Endothelial cell of umbilical vein (primary cell): ENCODE measurements around the gene NTN4. TPM values are rescaled to one million over a fixed set of nuclear protein-coding genes. Genes with fewer than 3 reads are reported as not detected.

Experiments used
- BruUV-seq: library from RNA; stranded (reverse); fragments of 400-500 nt; replicated peaks from 2 replicates; lab custom pipeline; 2021; lab: Mats Ljungman, UMichigan
- CTCF ChIA-PET: fragments of 300-600, 350-600 bp; sonication (Branson Sonifier 250); formaldehyde crosslinking; loops from one replicate; lab custom pipeline; 2021; ENCODE audit warnings: antibody characterized with exemption, inconsistent platforms; lab: Charles Lee
- POLR2A ChIA-PET: fragments of 300-600, 350-600 bp; sonication (Branson Sonifier 250); formaldehyde crosslinking; loops from one replicate; lab custom pipeline; 2021; ENCODE audit warnings: antibody characterized with exemption, inconsistent platforms; lab: Charles Lee
- DNase-seq: peaks from one replicate; pipeline ENCODE4 v3.0.0-alpha.2; 2011; ENCODE audit warnings: low read depth, low spot score
- FAIRE-seq: peaks from 2 replicates; lab custom pipeline; 2011; peaks lifted over from hg19 to GRCh38; lab: Jason Lieb, UNC
- H2AFZ ChIP-seq: 2 replicates; pipeline ENCODE4 v1.6.0; 2012; ENCODE audit warnings: low read depth, low read length, control low read depth, inconsistent platforms
- H3K27ac ChIP-seq: 2 replicates; pipeline ENCODE4 v1.5.1; 2011; ENCODE audit warnings: low read depth, mild to moderate bottlenecking, control low read depth, low read length, moderate library complexity; ENCODE audit not compliant: insufficient read depth
- H3K27me3 ChIP-seq, 2 experiments: 2 replicates each; pipeline versions ENCODE4 v1.6.0 to v1.6.1; 2011; ENCODE audit warnings: low read length in 2 of 2, mixed read lengths in 1 of 2; ENCODE audit not compliant: control insufficient read depth in 2 of 2, insufficient read depth in 2 of 2
- H3K36me3 ChIP-seq, 2 experiments: 2 replicates in 1 of 2; 3 replicates in 1 of 2; pipeline ENCODE4 v1.5.1; 2011; ENCODE audit warnings: low read length in 2 of 2, mild to moderate bottlenecking in 1 of 2, moderate library complexity in 1 of 2; ENCODE audit not compliant: control insufficient read depth in 2 of 2, insufficient read depth in 2 of 2; ENCODE audit errors: extremely low read depth in 1 of 2
- H3K4me1 ChIP-seq: 3 replicates; pipeline ENCODE4 v1.5.1; 2011; ENCODE audit warnings: mild to moderate bottlenecking, low read length; ENCODE audit not compliant: control insufficient read depth, insufficient read depth; ENCODE audit errors: extremely low read depth
- H3K4me2 ChIP-seq: 2 replicates; pipeline ENCODE4 v1.6.1; 2011; ENCODE audit warnings: low read length, control low read depth, mixed read lengths; ENCODE audit not compliant: insufficient read depth
- H3K4me3 ChIP-seq, 3 experiments: fragments of 200-600 bp in 1 of 3; sonication (generic), shearing (Covaris generic) in 1 of 3; replicated peaks in 1 of 3; 2 replicates each; pipeline ENCODE4 v1.5.1; 2011 to 2016; ENCODE audit warnings: control low read depth in 3 of 3, low read length in 3 of 3, mild to moderate bottlenecking in 2 of 3, inconsistent platforms in 1 of 3, low read depth in 1 of 3, moderate library complexity in 1 of 3; ENCODE audit not compliant: insufficient read depth in 1 of 3
- H3K79me2 ChIP-seq: 2 replicates; pipeline ENCODE4 v1.6.0; 2012; ENCODE audit warnings: low read length, inconsistent platforms; ENCODE audit not compliant: control insufficient read depth, insufficient read depth
- H3K9ac ChIP-seq: replicated peaks from 2 replicates; pipeline ENCODE3; 2011; ENCODE audit warnings: low read length, control low read depth; ENCODE audit not compliant: insufficient read depth; ENCODE audit errors: extremely low read depth
- H3K9me1 ChIP-seq: replicated peaks from 3 replicates; pipeline ENCODE4 v1.6.0; 2011; ENCODE audit warnings: mild to moderate bottlenecking, low read length; ENCODE audit not compliant: control insufficient read depth, insufficient read depth; ENCODE audit errors: extremely low read depth
- H3K9me3 ChIP-seq: replicated peaks from 2 replicates; pipeline ENCODE4 v1.5.1; 2012; ENCODE audit warnings: low read length, inconsistent platforms; ENCODE audit not compliant: control insufficient read depth, insufficient read depth
- H4K20me1 ChIP-seq: replicated peaks from 2 replicates; pipeline ENCODE3; 2011; ENCODE audit warnings: mild to moderate bottlenecking, low read length; ENCODE audit not compliant: control insufficient read depth, insufficient read depth; ENCODE audit errors: extremely low read depth
- CTCF ChIP-seq, 2 donors: IDR thresholded peaks; 1 replicate in 1 of 2; 2 replicates in 1 of 2; pipeline ENCODE4 v1.5.1; 2011; ENCODE audit warnings: low read length in 2 of 2, mild to moderate bottlenecking in 2 of 2, moderate library complexity in 2 of 2, control low read depth in 1 of 2, inconsistent platforms in 1 of 2, low read depth in 1 of 2; ENCODE audit not compliant: insufficient read depth in 1 of 2; ENCODE audit errors: extremely low read depth in 1 of 2
- EZH2 ChIP-seq: IDR thresholded peaks from 2 replicates; pipeline ENCODE4 v1.6.1; 2012; ENCODE audit warnings: borderline replicate concordance, low read depth, mild to moderate bottlenecking, moderate library complexity, low read length, inconsistent platforms; ENCODE audit not compliant: severe bottlenecking
- FOS ChIP-seq: IDR thresholded peaks from 2 replicates; pipeline ENCODE4 v1.6.1; 2011; ENCODE audit warnings: mild to moderate bottlenecking, low read length, moderate library complexity, borderline replicate concordance; ENCODE audit not compliant: insufficient read depth
- GATA2 ChIP-seq: IDR thresholded peaks from 2 replicates; pipeline ENCODE4 v1.7.0; 2011; ENCODE audit warnings: low read depth, mild to moderate bottlenecking, moderate library complexity, mixed read lengths, low read length; ENCODE audit not compliant: insufficient read length, insufficient read depth
- JUN ChIP-seq: IDR thresholded peaks from 2 replicates; pipeline ENCODE4 v1.6.1; 2011; ENCODE audit warnings: borderline replicate concordance, low read depth; ENCODE audit not compliant: insufficient read length, insufficient read depth
- MYC ChIP-seq: IDR thresholded peaks from one replicate; pipeline ENCODE4 v1.6.1; 2011; ENCODE audit warnings: mild to moderate bottlenecking, low read depth, low read length
- POLR2A ChIP-seq: IDR thresholded peaks from 2 replicates; pipeline ENCODE4 v1.6.1; 2012; ENCODE audit warnings: low read depth, mild to moderate bottlenecking, control low read depth, low read length
- POLR2AphosphoS5 ChIP-seq: IDR thresholded peaks from 2 replicates; pipeline ENCODE4 v1.6.1; 2012; ENCODE audit warnings: low read depth, mild to moderate bottlenecking, control low read depth, low read length, moderate library complexity; ENCODE audit not compliant: insufficient read depth
- dilution Hi-C: fragments of 300-500 bp; cut with MboI; formaldehyde crosslinking; loops from one replicate; pipeline ENCODE4 v1.15.0; 2019; ENCODE audit warnings: low sequenced_read_pairs; ENCODE audit not compliant: extremely low pct_ligation_motif_present
- intact Hi-C: fragments of 100-400 bp; cut with micrococcal nuclease; formaldehyde crosslinking; loops from one replicate; pipeline ENCODE4 v1.10.0; 2022
- polyA plus RNA-seq, 4 experiments: library from polyadenylated mRNA; depleted of rRNA in 3 of 4; stranded (reverse) in 3 of 4; unstranded in 1 of 4; fragments of >200 nt; gene quantifications; 2 replicates each; pipeline versions ENCODE4 v1.2.1 to v1.2.3, GENCODE V29; 2011 to 2012; ENCODE audit warnings: missing spikeins in 1 of 4
- total RNA-seq: library from RNA; stranded (reverse); gene quantifications from 2 replicates; pipeline ENCODE4 v1.2.3, GENCODE V29; 2021
- TF ChIP-seq, protein P1 (sequence below): IDR thresholded peaks from 2 replicates; pipeline ENCODE4 v1.6.1; 2011; ENCODE audit not compliant: insufficient read depth, insufficient read length

The NTN4 gene
- total and polyA plus RNA-seq, 2 donors (not counting 3 experiments of a cell fraction or from before 2014, with no cell fraction given): 120 to 317 TPM

- BruUV-seq: no TSS peak
- intact Hi-C loops: loop anchor here (5.0 kb wide), 1 partner anchor 96 kb away; no protein-coding TSS in a partner anchor
- no peaks in the 10 kb centered on the region for H3K9me3 ChIP-seq
- ChIA-PET CTCF (interaction anchor here (0.7 to 1.8 kb wide), 7 partner anchors 10 to 144 kb away, joined by 4 to 9 read pairs (median 6); no protein-coding TSS in a partner anchor), POLR2A (no interaction called here)
- no peak for DNase-seq
- no peaks in the 10 kb centered on the region for H3K9me1 ChIP-seq
- dilution Hi-C loops: no loop called here
- H3K27ac ChIP-seq: no peak overlapping the region
- no peak overlapping the region for H3K9ac ChIP-seq
- no peaks in the 10 kb centered on the region for H4K20me1 ChIP-seq
- no peak for FAIRE-seq
- H3K36me3 ChIP-seq: peaks cover 0 to 2% of the 10 kb centered on the region in 2 experiments
- H3K4me2 ChIP-seq: no peak overlapping the region
- no peak for TF ChIP-seq CTCF (IDR thresholded peaks at IDR 0.05; ENCODE audit: extremely low read depth in 1 of 2, insufficient read depth in 1 of 2, low read depth in 1 of 2, low read length in 2 of 2)
- no peak for TF ChIP-seq FOS
- TF ChIP-seq JUN: no peak
- H3K27me3 ChIP-seq: no peaks in the 10 kb centered on the region
- H3K79me2 ChIP-seq: no peaks in the 10 kb centered on the region
- H3K4me3 ChIP-seq: no peak overlapping the region
- peaks cover 13% of the 10 kb centered on the region for H3K4me1 ChIP-seq
- no peak overlapping the region for H2AFZ ChIP-seq
Measured at GRCh38 chr12:95718772-95719171, 71.8 kb downstream of the NTN4 start.

DNA sequence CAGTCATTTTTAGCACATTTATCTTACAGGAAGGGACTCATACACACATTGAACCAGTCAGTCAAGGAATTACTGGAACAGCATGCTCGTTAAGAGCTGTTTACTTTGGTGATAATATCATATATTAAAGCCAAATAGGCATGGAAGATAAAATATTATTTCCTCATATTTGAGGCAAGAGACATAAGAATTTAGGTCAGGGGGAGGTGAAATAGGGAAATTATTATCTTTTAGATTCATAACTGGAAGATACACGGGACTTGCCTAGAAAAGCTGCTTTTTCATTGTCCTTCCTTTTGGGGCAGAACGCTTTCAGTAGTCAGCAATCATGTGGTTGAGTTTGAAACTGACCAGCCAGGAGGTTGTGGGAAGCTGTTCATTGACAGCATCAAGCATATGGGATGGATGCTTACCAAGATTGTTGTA is 72.5 kb downstream of the NTN4 start:
- FAIRE-seq: peak; percentile 18
- Histone ChIP-seq H3K4me1 (peaks cover 13% of the 10 kb centered on the region), H3K27ac (no peak overlapping the region), H3K9ac (no peak overlapping the region), H4K20me1 (no peaks in the 10 kb centered on the region), H3K9me3 (no peaks in the 10 kb centered on the region), H3K27me3 (no peaks in the 10 kb centered on the region), H3K36me3 (peaks cover 0 to 5% of the 10 kb centered on the region in 2 experiments), H3K79me2 (no peaks in the 10 kb centered on the region), H2AFZ (peak overlapping the region; percentile 48), H3K4me3 (no peak overlapping the region), H3K9me1 (no peaks in the 10 kb centered on the region), H3K4me2 (peak overlapping the region; percentile 52)
- TF ChIP-seq CTCF (IDR thresholded peaks at IDR 0.05; ENCODE audit: extremely low read depth in 1 of 2, insufficient read depth in 1 of 2, low read depth in 1 of 2, low read length in 2 of 2): no peak
- TF ChIP-seq JUN: no peak
- peak; percentile 86 for TF ChIP-seq GATA2
- TF ChIP-seq FOS: no peak
- no peak for TF ChIP-seq POLR2A
- no peak for TF ChIP-seq EZH2
- no peak for TF ChIP-seq MYC
- TF ChIP-seq POLR2AphosphoS5: no peak
- TF ChIP-seq, protein P1, sequence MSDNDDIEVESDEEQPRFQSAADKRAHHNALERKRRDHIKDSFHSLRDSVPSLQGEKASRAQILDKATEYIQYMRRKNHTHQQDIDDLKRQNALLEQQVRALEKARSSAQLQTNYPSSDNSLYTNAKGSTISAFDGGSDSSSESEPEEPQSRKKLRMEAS: no peak
- intact Hi-C loops: loop anchor here (5.0 kb wide), 1 partner anchor 96 kb away; no protein-coding TSS in a partner anchor
- ChIA-PET CTCF (interaction anchor here (0.7 to 1.8 kb wide), 10 partner anchors 9 to 143 kb away, joined by 3 to 11 read pairs (median 6); no protein-coding TSS in a partner anchor), POLR2A (no interaction called here)
- dilution Hi-C loops: no loop called here
- DNase-seq: peak; percentile 73
- BruUV-seq: no TSS peak
